Erythroblast (primary cell): ENCODE measurements around the gene DPP7.

ENCODE experiments used
- GATA1 ChIP-seq: IDR thresholded peaks from 2 replicates; pipeline ENCODE4 v1.6.1; 2011; ENCODE audit warnings: low read depth, mild to moderate bottlenecking, control low read depth, low read length, moderate library complexity
- POLR2A ChIP-seq: IDR thresholded peaks from 2 replicates; pipeline ENCODE4 v1.6.1; 2011; ENCODE audit warnings: mild to moderate bottlenecking, low read length

DNA sequence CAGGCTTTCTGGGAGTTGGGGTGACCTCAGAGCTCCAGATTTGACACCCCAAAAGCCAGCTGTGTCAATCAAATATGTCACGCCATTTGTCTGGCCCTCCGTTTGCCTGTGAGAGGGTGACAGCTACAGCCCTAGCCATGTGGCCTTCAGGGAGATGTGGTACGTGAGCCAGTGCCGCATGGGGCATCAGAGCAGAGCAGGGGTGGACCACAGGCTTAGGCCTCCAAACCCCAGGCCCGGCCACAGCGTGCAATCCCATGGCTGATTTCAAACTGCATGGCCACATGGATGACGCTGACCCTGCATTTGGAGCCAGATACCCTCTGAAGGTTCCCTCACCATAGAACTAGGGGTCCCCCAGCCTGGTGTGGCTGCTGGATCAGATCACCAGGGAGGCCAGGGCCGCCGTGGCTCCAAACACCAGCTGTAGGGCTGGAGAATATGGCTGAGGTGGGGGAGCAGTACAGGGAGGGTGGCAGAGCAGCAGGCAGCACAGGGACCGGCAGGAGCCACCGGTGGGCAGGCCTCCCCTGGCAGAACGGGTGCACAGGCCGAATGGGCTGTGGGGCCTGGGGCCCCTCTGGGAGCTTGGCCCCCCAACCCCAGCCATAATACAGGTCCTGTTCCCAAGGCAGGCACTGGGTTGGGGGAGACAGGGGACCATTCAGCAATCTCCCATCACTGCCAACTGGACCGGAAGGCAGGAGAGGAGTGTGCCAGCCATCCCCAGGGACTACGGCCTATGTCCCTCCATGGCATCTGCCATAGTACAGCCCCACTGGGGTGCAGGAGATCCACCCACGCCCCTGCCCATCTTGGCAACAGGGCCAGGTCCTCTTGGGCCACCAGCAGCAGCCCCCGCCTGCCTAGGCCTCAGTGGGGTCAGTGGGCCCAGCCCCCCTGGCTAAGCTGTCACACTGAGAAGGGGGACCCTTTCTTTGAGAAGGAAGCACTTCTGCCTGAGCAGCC is 45.7 kb downstream of the DPP7 start:
- TF ChIP-seq POLR2A, result no peak
- TF ChIP-seq GATA1, result no peak
